PFSK-1 (cell line): ENCODE measurements around the gene ARHGAP6.

ENCODE experiments used
- FOXP2 ChIP-seq: optimal IDR thresholded peaks from 2 replicates; pipeline ENCODE3; 2011; ENCODE audit warnings: borderline replicate concordance, control low read depth, inconsistent platforms; ENCODE audit not compliant: insufficient read depth; ENCODE audit errors: extremely low read length, extremely low read depth
- POLR2AphosphoS5 ChIP-seq: IDR thresholded peaks from 2 replicates; pipeline ENCODE4 v1.6.1; 2012; ENCODE audit warnings: low read depth, mild to moderate bottlenecking, control low read depth, low read length, moderate library complexity
- SIN3A ChIP-seq: IDR thresholded peaks from 2 replicates; pipeline ENCODE4 v1.6.1; 2012; ENCODE audit warnings: mild to moderate bottlenecking, low read length, moderate library complexity, borderline replicate concordance; ENCODE audit not compliant: insufficient read depth
- TAF1 ChIP-seq: IDR thresholded peaks from 2 replicates; pipeline ENCODE4 v1.6.1; 2012; ENCODE audit warnings: low read length, control low read depth, borderline replicate concordance; ENCODE audit not compliant: insufficient read depth
- TF ChIP-seq, protein P1 (sequence below), 2 experiments: IDR thresholded peaks; 2 replicates each; pipeline versions ENCODE4 v1.6.1 to v1.8.0; 2011 to 2012; ENCODE audit warnings: low read depth in 2 of 2, low read length in 2 of 2, control low read depth in 1 of 2, inconsistent platforms in 1 of 2, mild to moderate bottlenecking in 1 of 2, moderate library complexity in 1 of 2; ENCODE audit not compliant: insufficient read depth in 1 of 2

DNA sequence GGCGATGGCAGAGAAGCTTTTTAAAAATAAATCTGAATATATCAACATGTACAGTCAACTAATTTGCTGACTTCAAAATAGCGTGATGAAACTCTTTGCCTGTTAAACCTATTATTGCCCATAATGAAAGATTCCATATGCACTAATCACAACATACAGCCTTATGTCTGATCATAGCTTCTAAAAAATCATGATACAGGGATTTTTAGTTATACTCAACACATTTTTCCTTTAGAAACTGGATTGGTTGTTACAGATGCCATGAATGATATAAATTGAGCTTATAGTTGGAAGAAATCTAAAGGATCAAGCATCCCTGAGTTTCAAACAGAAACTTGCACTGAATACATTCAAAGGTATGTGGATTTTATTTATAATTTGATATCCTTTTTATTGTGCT, 372.6 kb downstream of the ARHGAP6 start, which contains the start of gene AMELX:
- TF ChIP-seq SIN3A (no peak), POLR2AphosphoS5 (no peak), TAF1 (no peak), FOXP2 (no peak)
- TF ChIP-seq, protein P1, sequence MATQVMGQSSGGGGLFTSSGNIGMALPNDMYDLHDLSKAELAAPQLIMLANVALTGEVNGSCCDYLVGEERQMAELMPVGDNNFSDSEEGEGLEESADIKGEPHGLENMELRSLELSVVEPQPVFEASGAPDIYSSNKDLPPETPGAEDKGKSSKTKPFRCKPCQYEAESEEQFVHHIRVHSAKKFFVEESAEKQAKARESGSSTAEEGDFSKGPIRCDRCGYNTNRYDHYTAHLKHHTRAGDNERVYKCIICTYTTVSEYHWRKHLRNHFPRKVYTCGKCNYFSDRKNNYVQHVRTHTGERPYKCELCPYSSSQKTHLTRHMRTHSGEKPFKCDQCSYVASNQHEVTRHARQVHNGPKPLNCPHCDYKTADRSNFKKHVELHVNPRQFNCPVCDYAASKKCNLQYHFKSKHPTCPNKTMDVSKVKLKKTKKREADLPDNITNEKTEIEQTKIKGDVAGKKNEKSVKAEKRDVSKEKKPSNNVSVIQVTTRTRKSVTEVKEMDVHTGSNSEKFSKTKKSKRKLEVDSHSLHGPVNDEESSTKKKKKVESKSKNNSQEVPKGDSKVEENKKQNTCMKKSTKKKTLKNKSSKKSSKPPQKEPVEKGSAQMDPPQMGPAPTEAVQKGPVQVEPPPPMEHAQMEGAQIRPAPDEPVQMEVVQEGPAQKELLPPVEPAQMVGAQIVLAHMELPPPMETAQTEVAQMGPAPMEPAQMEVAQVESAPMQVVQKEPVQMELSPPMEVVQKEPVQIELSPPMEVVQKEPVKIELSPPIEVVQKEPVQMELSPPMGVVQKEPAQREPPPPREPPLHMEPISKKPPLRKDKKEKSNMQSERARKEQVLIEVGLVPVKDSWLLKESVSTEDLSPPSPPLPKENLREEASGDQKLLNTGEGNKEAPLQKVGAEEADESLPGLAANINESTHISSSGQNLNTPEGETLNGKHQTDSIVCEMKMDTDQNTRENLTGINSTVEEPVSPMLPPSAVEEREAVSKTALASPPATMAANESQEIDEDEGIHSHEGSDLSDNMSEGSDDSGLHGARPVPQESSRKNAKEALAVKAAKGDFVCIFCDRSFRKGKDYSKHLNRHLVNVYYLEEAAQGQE (IDR thresholded peaks at IDR 0.05; ENCODE audit: insufficient read depth in 1 of 2, low read depth in 2 of 2, low read length in 2 of 2) = no peak
